Natural killer cell (primary cell): ENCODE results near the gene ALG6. TPM values are rescaled to one million over a fixed set of nuclear protein-coding genes. Genes with fewer than 3 reads are reported as not detected.

ENCODE experiments used
- ATAC-seq, 3 donors: fragments of 150-1000 bp in 2 of 3; fragments of 200-7000 bp in 1 of 3; cut with Tn5 transposase; 1 replicate in 1 of 3; 2 replicates in 2 of 3; pipeline ENCODE4 v1.10.0; 2021; ENCODE audit warnings: mild to moderate bottlenecking in 2 of 3, moderate library complexity in 2 of 3
- DNase-seq, 2 donors: peaks; one replicate each; pipeline versions ENCODE4 v3.0.0 to v3.0.0-alpha.2; 2013 to 2021; ENCODE audit warnings: mixed read lengths in 1 of 2
- H3K27ac ChIP-seq: one replicate; pipeline ENCODE4 v1.5.1; 2013; ENCODE audit warnings: mild to moderate bottlenecking, low read length
- H3K27me3 ChIP-seq: one replicate; pipeline ENCODE4 v1.6.1; 2013; ENCODE audit warnings: low read length; ENCODE audit not compliant: control insufficient read depth, insufficient read depth
- H3K36me3 ChIP-seq: one replicate; pipeline ENCODE4 v1.6.1; 2013; ENCODE audit warnings: low read length; ENCODE audit not compliant: control insufficient read depth, insufficient read depth
- H3K4me1 ChIP-seq: one replicate; pipeline ENCODE4 v1.6.1; 2013; ENCODE audit warnings: low read length; ENCODE audit not compliant: control insufficient read depth, insufficient read depth
- H3K4me3 ChIP-seq: one replicate; pipeline ENCODE4 v1.5.1; 2013; ENCODE audit warnings: low read length
- H3K9me3 ChIP-seq: one replicate; pipeline ENCODE4 v1.6.1; 2013; ENCODE audit warnings: low read length; ENCODE audit not compliant: control insufficient read depth, insufficient read depth
- H3K27ac Mint-ChIP-seq, 2 donors: one replicate each; pipeline ENCODE4 v1.8.0; 2022; ENCODE audit warnings: mild to moderate bottlenecking in 2 of 2, mixed read lengths in 2 of 2, moderate library complexity in 1 of 2
- H3K27me3 Mint-ChIP-seq, 2 donors: one replicate each; pipeline ENCODE4 v1.8.0; 2022; ENCODE audit warnings: low read depth in 2 of 2, mixed read lengths in 2 of 2
- H3K36me3 Mint-ChIP-seq: one replicate; pipeline ENCODE4 v1.8.0; 2022; ENCODE audit warnings: mixed read lengths
- H3K4me1 Mint-ChIP-seq, 2 donors: one replicate each; pipeline ENCODE4 v1.8.0; 2022; ENCODE audit warnings: mixed read lengths in 2 of 2
- H3K4me3 Mint-ChIP-seq: one replicate; pipeline ENCODE4 v1.8.0; 2022; ENCODE audit warnings: mild to moderate bottlenecking, moderate library complexity, mixed read lengths
- H3K9me3 Mint-ChIP-seq, 2 donors: one replicate each; pipeline ENCODE4 v1.8.0; 2022; ENCODE audit warnings: mixed read lengths in 2 of 2
- CTCF ChIP-seq: fragments of 200-600 bp; IDR thresholded peaks from one replicate; pipeline ENCODE4 v1.8.0; 2022; ENCODE audit warnings: antibody characterized with exemption
- WGBS: methylation state at CpG from one replicate; pipeline ENCODE4 v1.1.7; 2013; ENCODE audit warnings: missing lambda C conversion rate; ENCODE audit not compliant: insufficient coverage; 5-methylcytosine and 5-hydroxymethylcytosine counted together
- intact Hi-C: fragments of 100-400 bp; cut with micrococcal nuclease; formaldehyde crosslinking; loops from one replicate; pipeline ENCODE4 v1.14.2; 2022
- total RNA-seq, 4 donors: library from RNA; stranded (reverse); fragments of 120-200 nt in 1 of 4; gene quantifications; one replicate each; pipeline versions ENCODE4 v1.2.3 to v1.2.4, GENCODE V29; 2013 to 2022

The ALG6 gene
- total RNA-seq, 3 donors from 2014 or later (not counting 1 experiment from before 2014, with no cell fraction given) = 21.3 to 28.0 (median 23.4) TPM

GRCh38 chr1:63328122-63328521, 39.3 kb upstream of the ALG6 start:
- H3K4me1 ChIP-seq = peaks cover 24% of the 10 kb centered on the region
- ATAC-seq (no peak), DNase-seq (no peak)
- WGBS = 52% methylated on average over 8 of the region's 8 CpGs
- no peak for TF ChIP-seq CTCF
- H3K9me3 ChIP-seq = peaks cover 27% of the 10 kb centered on the region
- H3K4me3 ChIP-seq = no peak overlapping the region
- H3K9me3 Mint-ChIP-seq = peaks cover 0 to 3% of the 10 kb centered on the region in 2 donors
- H3K36me3 Mint-ChIP-seq = peaks cover 14% of the 10 kb centered on the region
- peaks cover 18 to 26% of the 10 kb centered on the region in 2 donors for H3K4me1 Mint-ChIP-seq
- H3K27ac ChIP-seq = no peak overlapping the region
- no peak overlapping the region for H3K4me3 Mint-ChIP-seq
- peaks cover 70 to 79% of the 10 kb centered on the region in 2 donors for H3K27me3 Mint-ChIP-seq
- H3K27me3 ChIP-seq = peaks cover 85% of the 10 kb centered on the region
- no peaks in the 10 kb centered on the region for H3K36me3 ChIP-seq
- no peak overlapping the region for H3K27ac Mint-ChIP-seq
- intact Hi-C loops = no loop called here

GRCh38 chr1:63328781-63329180, 38.6 kb upstream of the ALG6 start:
- H3K9me3 ChIP-seq = peaks cover 27% of the 10 kb centered on the region
- peaks cover 0 to 3% of the 10 kb centered on the region in 2 donors for H3K9me3 Mint-ChIP-seq
- intact Hi-C loops = no loop called here
- no peak for TF ChIP-seq CTCF
- ATAC-seq = no peak
- no peaks in the 10 kb centered on the region for H3K36me3 ChIP-seq
- peaks cover 71 to 85% of the 10 kb centered on the region in 2 donors for H3K27me3 Mint-ChIP-seq
- peaks cover 14% of the 10 kb centered on the region for H3K36me3 Mint-ChIP-seq
- peaks cover 18 to 26% of the 10 kb centered on the region in 2 donors for H3K4me1 Mint-ChIP-seq
- no peak overlapping the region for H3K4me3 Mint-ChIP-seq
- DNase-seq = no peak
- WGBS = 68% methylated on average over 9 of the region's 9 CpGs
- no peak overlapping the region for H3K27ac ChIP-seq
- no peak overlapping the region for H3K27ac Mint-ChIP-seq
- H3K4me1 ChIP-seq = peaks cover 20% of the 10 kb centered on the region
- no peak overlapping the region for H3K4me3 ChIP-seq
- peaks cover 85% of the 10 kb centered on the region for H3K27me3 ChIP-seq

- H3K36me3 Mint-ChIP-seq = peaks cover 14% of the 10 kb centered on the region
- Histone ChIP-seq H3K4me1 (peaks cover 14% of the 10 kb centered on the region), H3K27ac (no peak overlapping the region), H3K4me3 (no peak overlapping the region), H3K27me3 (peaks cover 84% of the 10 kb centered on the region), H3K9me3 (peaks cover 27% of the 10 kb centered on the region), H3K36me3 (no peaks in the 10 kb centered on the region)
- peak in 1 of 2 donors; percentile 33 for DNase-seq
- H3K9me3 Mint-ChIP-seq = peaks cover 0 to 3% of the 10 kb centered on the region in 2 donors
- intact Hi-C loops = no loop called here
- peak in 1 of 3 donors; percentile 38 for ATAC-seq
- 5% methylated on average over 50 of the region's 50 CpGs for WGBS
- no peak for TF ChIP-seq CTCF
- H3K4me1 Mint-ChIP-seq = peaks cover 18 to 21% of the 10 kb centered on the region in 2 donors
- no peak overlapping the region for H3K4me3 Mint-ChIP-seq
- no peak overlapping the region for H3K27ac Mint-ChIP-seq
- H3K27me3 Mint-ChIP-seq = peaks cover 71 to 87% of the 10 kb centered on the region in 2 donors
These were observed 37.7 kb upstream of the ALG6 start for GRCh38 chr1:63329621-63330330.
